G401.6 (cell line): ENCODE results near the gene ACTL10.

Experiments
- FAIRE-seq: peaks from 2 replicates; lab custom pipeline; 2012; peaks lifted over from hg19 to GRCh38; lab: Jason Lieb, UNC

The ACTL10 gene

GRCh38 chr20:33664085-33664761 lies 2.5 kb upstream of the ACTL10 start:
- FAIRE-seq = no peak

GRCh38 chr20:33664762-33665144 lies 2.0 kb upstream of the ACTL10 start:
- peak; percentile 60 for FAIRE-seq

GRCh38 chr20:33667245-33667675 lies 517 bp downstream of the ACTL10 start:
- no peak for FAIRE-seq

- FAIRE-seq = no peak
These were observed 1.1 kb downstream of the ACTL10 start for GRCh38 chr20:33667676-33668465.

GRCh38 chr20:33668466-33669155 lies 1.9 kb downstream of the ACTL10 start:
- FAIRE-seq = no peak

- no peak for FAIRE-seq
These were observed 2.5 kb downstream of the ACTL10 start for GRCh38 chr20:33669224-33669623.

GRCh38 chr20:33669873-33670640 lies 3.3 kb downstream of the ACTL10 start:
- FAIRE-seq = no peak

- no peak for FAIRE-seq
These were observed 4.2 kb downstream of the ACTL10 start for GRCh38 chr20:33670715-33671499.

GRCh38 chr20:33671573-33672288 lies 5.0 kb downstream of the ACTL10 start:
- no peak for FAIRE-seq

- FAIRE-seq = no peak
These were observed 5.8 kb downstream of the ACTL10 start for GRCh38 chr20:33672426-33673113.

GRCh38 chr20:33673114-33673409 lies 6.3 kb downstream of the ACTL10 start:
- no peak for FAIRE-seq

- FAIRE-seq = no peak
These were observed 6.9 kb downstream of the ACTL10 start for GRCh38 chr20:33673410-33674293.

- FAIRE-seq = no peak
These were observed 7.8 kb downstream of the ACTL10 start, which contains the start of gene NECAB3 for GRCh38 chr20:33674294-33675135. Gene NECAB3 (minus strand): TSS chr20:33674428. CDS start chr20:33674352, 76 bp downstream.

- FAIRE-seq = no peak
These were observed 8.6 kb downstream of the ACTL10 start for GRCh38 chr20:33675136-33675959.

GRCh38 chr20:33676121-33676520 lies 9.4 kb downstream of the ACTL10 start:
- no peak for FAIRE-seq

GRCh38 chr20:33676652-33677645 lies 10.2 kb downstream of the ACTL10 start:
- no peak for FAIRE-seq
